ENCODE results near the gene GRHL3. TPM values are rescaled to one million over a fixed set of nuclear protein-coding genes. Genes with fewer than 3 reads are reported as not detected.

Gene GRHL3
- total RNA-seq, 1 donor from 2014 or later = not detected

GRCh38 chr1:24344090-24344742 is 25.1 kb downstream of the GRHL3 start:
- no peak for DNase-seq

DNA sequence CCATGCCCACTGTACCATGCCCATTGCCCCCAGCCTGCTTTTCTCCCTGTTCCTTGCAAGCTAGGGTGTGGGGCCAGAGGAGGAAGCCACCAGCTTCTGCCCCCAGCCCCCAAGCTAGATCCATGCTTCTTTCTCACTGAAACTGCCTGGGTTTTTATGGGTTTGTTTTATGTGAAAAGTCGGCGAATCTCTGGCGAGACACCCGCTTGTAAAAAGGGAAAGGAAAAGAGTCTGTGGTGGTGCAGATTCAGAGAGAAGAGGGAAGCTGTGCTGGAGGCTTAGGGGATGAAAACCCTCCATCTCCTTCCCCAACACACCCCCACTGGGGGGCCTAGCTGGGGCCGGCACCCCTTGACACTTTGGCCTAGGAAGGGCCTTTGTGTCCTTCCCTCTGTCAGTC is 26.2 kb downstream of the GRHL3 start:
- no peak for DNase-seq

GRCh38 chr1:24347159-24347934 is 28.2 kb downstream of the GRHL3 start:
- no peak for DNase-seq

GRCh38 chr1:24348196-24348595 is 29.0 kb downstream of the GRHL3 start:
- DNase-seq = no peak

GRCh38 chr1:24349891-24350290 is 30.7 kb downstream of the GRHL3 start:
- DNase-seq = peak; percentile 17

DNA sequence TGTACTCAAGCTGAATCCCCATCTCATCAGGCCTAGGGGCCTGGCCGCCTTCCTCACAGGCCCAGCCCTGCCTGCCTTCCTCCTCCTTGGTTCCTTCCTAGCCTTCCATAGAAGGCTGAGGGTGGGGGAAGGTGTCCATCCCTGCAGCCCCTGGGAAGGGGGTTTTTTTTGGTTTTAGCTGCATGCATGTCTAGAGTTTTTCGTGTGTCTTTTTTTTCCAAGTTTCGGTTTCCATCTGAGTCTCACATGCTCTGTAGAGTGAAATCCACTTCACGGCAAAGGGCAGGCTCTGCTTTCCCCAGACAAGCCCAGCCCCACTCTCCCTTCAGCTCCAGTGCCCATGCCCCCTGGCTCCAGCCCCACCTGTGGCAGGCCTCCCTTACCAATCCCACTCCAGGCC is 32.1 kb downstream of the GRHL3 start:
- DNase-seq = no peak

GRCh38 chr1:24351918-24352627 is 32.9 kb downstream of the GRHL3 start:
- peak; percentile 13 for DNase-seq

GRCh38 chr1:24353292-24353891 is 34.2 kb downstream of the GRHL3 start:
- no peak for DNase-seq

DNA sequence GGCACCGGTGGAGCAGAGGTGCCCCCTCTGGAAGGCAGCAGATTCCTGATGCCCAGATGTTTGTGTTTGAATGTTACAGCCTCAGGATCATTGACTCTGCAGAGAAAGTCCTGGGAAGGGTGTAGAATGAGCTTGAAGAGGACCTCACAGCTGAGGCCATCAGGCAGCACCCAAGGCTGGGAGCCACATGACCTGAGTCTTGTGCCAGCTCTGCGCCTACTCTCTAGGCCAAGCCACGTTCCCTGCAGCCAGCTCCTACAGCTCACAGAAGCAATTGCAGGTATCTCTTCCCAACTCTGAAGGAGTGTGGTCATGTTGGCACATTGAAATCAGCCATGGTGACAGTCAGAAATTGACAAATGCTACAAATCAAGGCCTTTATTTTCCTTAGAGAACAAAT is 36.3 kb downstream of the GRHL3 start:
- no peak for DNase-seq

DNA sequence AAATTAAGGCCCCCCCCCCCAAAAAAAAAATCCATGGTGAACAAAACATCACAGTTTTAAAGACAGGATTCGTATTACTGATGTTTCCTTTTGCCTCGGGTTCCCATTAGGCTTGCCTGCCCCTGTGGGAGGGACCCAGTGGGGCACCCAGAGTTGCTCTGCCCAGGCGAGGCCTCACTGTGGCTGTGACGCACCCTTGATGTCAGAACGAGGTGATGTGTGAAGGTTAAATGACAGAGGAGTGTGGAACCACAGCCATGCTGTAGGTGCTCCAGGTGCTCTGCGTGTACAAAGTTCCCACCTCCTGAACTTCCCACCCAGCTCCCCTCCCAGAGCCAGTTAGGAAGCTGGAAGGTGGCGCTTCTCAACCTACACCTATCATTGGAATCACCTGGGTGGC is 37.9 kb downstream of the GRHL3 start:
- no peak for DNase-seq

- no peak for DNase-seq
These were observed 41.5 kb downstream of the GRHL3 start for GRCh38 chr1:24360681-24361080.

- no peak for DNase-seq
These were observed 42.7 kb downstream of the GRHL3 start for GRCh38 chr1:24361811-24362210.

GRCh38 chr1:24362396-24362795 is 43.2 kb downstream of the GRHL3 start:
- DNase-seq = no peak

DNA sequence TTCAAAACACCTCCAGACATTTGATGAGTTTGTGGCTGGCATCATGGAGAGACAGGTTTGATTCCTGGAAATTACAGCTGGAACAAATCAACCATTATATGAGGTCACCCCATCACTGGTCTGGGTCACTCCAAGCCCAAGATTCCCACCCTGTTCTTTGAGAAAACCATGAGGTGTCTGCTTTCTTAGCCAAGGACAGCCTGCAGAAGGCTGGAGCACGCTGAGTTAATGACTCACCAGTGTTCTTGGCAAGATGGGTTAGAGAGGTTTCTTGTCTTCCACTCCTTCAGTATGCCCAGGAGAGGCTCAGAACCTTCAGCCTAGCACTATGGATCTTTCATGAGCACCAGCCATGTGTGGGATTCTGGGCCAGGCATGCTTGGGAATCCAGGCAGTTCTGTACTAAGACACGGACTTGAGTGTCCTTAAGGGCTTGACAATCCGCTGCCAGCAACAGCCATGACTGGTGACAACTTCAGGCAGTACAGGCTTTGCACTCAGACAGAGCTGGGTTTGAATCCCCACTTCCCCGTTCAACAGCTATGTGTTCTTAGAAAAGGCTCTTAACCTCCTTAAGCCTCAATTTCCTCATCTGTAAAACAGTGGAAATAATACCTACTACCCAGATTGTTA is 43.9 kb downstream of the GRHL3 start:
- DNase-seq = peak; percentile 9

- DNase-seq = no peak
These were observed 44.8 kb downstream of the GRHL3 start for GRCh38 chr1:24363994-24364393.

GRCh38 chr1:24364605-24364974 is 45.4 kb downstream of the GRHL3 start:
- no peak for DNase-seq

DNA sequence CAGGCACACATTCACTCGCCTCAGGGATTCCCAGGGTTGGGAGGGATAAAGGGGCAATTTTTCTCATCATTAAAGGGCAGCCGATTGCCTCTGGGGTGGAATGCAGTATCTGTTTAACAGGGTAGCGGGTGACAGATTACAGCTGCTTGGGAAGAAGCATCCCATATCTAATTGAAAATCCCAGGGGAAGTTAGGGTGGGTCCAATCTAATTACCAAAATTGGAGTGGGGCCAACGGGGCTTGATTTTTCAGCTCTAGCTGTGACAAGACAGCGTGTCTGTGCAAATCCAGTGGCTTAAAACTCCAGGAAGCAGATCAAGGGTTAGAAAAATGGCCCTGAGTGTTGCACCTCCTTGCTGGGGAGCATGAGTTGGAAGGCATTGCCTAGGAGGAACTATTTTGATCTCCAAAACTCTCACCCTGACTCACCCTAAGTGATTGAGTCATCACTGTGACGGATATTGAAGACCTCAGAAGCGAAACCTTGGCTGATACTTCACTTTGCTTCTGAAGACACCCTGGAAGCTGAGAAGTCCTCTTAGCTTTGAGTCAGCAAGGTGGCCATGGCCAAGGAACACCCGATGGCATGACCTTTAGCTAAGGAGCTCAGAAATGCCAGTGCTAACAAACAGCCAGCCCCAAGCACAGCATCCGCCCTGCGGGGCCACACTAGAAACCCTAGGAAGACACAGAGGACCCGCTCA is 46.0 kb downstream of the GRHL3 start:
- DNase-seq = peak; percentile 27

DNA sequence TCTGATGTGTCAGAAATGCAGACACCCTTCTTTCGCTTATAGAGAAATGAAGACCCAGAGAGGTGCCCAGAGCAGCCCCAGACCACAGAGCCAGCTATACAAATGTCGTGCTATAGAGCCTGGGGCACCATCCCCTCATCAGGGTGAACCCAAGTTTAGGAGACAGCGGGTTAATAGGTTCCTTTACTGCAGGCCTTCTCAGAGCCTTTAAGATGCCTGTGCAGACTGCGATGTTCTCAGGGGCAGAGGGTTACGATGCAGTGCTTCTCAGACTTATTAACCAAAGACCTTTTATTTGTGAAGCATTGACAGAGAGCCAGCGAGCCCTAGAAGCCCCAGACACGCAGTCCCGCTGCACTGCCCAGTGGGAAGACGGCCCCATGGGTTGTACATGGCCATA is 47.5 kb downstream of the GRHL3 start:
- no peak for DNase-seq

DNA sequence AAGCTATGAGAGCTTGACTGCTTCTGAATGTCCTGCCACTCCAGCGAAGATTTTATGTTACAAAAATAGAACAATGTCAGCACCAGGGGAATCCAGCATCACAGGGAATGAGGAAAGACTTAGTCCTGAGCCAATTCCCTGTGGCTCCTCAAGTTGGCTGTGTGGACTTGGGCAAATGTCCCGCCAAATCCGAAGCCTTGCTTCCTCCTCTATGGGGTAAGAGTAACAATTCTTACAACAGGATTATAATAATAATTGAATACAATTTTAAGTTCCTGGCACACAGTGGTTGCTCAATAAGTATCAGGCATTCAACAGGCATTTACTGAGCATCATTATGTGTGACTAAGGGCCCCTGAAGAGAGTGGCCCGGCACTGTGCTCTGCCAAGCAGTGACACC is 50.0 kb downstream of the GRHL3 start:
- DNase-seq = no peak

DNA sequence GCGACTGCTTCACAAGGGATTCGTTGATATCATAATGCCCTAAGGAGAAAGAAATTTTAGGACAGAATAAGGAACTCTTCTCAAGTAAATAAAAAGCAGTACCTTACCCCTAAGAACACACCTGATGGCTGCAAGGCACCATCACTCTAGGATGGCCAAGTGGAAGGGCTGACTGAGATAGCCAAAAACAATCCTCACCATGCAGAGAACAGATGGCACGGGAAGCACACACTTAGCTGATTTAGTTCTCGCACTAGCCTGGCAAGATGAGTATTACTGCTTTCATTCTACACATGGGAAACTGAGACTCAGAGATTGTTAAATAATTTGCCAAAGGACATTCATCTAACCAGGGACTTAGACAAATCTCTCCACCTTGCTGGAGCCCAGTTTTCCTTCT is 50.6 kb downstream of the GRHL3 start:
- no peak for DNase-seq

DNA sequence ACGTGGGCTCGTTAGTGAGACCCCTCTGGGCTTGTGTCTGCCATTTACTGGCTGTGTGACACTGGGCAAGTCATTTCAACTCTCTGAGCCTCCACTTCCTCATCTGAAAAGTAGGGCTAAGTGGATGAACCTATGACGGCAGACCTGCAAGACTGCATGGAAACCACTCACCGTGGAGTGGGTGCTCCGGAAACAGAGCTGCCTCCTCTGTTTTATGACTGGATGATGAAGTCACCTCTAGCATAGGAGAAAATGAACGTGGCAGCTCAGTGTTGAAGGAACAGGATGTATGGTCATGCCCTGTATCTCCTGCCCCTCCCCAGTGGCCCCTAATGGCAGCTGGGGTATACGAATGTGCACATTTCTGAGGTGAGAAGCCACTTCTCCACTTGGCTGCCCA is 53.9 kb downstream of the GRHL3 start:
- DNase-seq = no peak

- no peak for DNase-seq
These were observed 54.6 kb downstream of the GRHL3 start for GRCh38 chr1:24373710-24374109.
